ENCODE measurements around the gene GPR162.

GRCh38 chr12:6834873-6835272 lies 13.3 kb downstream of the GPR162 start:
- no peak for TF ChIP-seq RXRA (IDR thresholded peaks at IDR 0.05)
- TF ChIP-seq FOXA1 (IDR thresholded peaks at IDR 0.05) = no peak
- TF ChIP-seq HNF4G (IDR thresholded peaks at IDR 0.05) = no peak
- no peak for TF ChIP-seq JUND (IDR thresholded peaks at IDR 0.05)
- TF ChIP-seq CTCF (IDR thresholded peaks at IDR 0.05; ENCODE audit: low read depth, low read length, missing input control) = no peak
- TF ChIP-seq MAX (IDR thresholded peaks at IDR 0.05) = no peak
- no peak for TF ChIP-seq TAF1 (conservative IDR thresholded peaks at IDR 0.05)
- TF ChIP-seq RAD21 (IDR thresholded peaks at IDR 0.05) = no peak
- TF ChIP-seq ATF3 (IDR thresholded peaks at IDR 0.05) = no peak
- TF ChIP-seq GABPA (IDR thresholded peaks at IDR 0.05 in 1 of 2, conservative IDR thresholded peaks at IDR 0.05 in 1 of 2) = no peak
- no peak for TF ChIP-seq REST (IDR thresholded peaks at IDR 0.05)
- TF ChIP-seq ZBTB33 (IDR thresholded peaks at IDR 0.05) = no peak
- no peak for TF ChIP-seq YY1 (IDR thresholded peaks at IDR 0.05)
